Transverse colon (tissue), 4 donors: ENCODE results near the gene ZBTB44.

Source experiments
- CTCF ChIP-seq, 5 experiments: fragments of 200-600 bp in 3 of 5; fragments of 450-650 bp in 2 of 5; sonication (generic) in 3 of 5; IDR thresholded peaks; 1 replicate in 2 of 5; 2 replicates in 3 of 5; pipeline ENCODE4 v1.5.1; 2016 to 2017; ENCODE audit warnings: antibody characterized with exemption in 5 of 5, inconsistent platforms in 3 of 5, mild to moderate bottlenecking in 2 of 5, moderate library complexity in 1 of 5
- POLR2A ChIP-seq: fragments of 450-650 bp; IDR thresholded peaks from one replicate; pipeline ENCODE4 v1.6.1; 2016; ENCODE audit warnings: antibody characterized with exemption, mild to moderate bottlenecking, moderate library complexity
- POLR2AphosphoS5 ChIP-seq, 3 donors: sonication (generic); formaldehyde crosslinking; IDR thresholded peaks; one replicate each; pipeline ENCODE4 v1.6.1; 2016; ENCODE audit warnings: antibody characterized with exemption in 3 of 3

GRCh38 chr11:130202818-130203689, 111.7 kb downstream of the ZBTB44 start:
- no peak for TF ChIP-seq CTCF (IDR thresholded peaks at IDR 0.05)
- no peak for TF ChIP-seq POLR2A
- no peak for TF ChIP-seq POLR2AphosphoS5 (IDR thresholded peaks at IDR 0.05)
